Measurements from ENCODE around the gene CASP2. TPM values are rescaled to one million over a fixed set of nuclear protein-coding genes. Genes with fewer than 3 reads are reported as not detected.

The CASP2 gene
- total and polyA plus RNA-seq, 10 of the 15 experiments (the other 5 are each of a cell fraction or from before 2014, with no cell fraction given): 12.1 to 60.4 (median 26.2) TPM

DNA sequence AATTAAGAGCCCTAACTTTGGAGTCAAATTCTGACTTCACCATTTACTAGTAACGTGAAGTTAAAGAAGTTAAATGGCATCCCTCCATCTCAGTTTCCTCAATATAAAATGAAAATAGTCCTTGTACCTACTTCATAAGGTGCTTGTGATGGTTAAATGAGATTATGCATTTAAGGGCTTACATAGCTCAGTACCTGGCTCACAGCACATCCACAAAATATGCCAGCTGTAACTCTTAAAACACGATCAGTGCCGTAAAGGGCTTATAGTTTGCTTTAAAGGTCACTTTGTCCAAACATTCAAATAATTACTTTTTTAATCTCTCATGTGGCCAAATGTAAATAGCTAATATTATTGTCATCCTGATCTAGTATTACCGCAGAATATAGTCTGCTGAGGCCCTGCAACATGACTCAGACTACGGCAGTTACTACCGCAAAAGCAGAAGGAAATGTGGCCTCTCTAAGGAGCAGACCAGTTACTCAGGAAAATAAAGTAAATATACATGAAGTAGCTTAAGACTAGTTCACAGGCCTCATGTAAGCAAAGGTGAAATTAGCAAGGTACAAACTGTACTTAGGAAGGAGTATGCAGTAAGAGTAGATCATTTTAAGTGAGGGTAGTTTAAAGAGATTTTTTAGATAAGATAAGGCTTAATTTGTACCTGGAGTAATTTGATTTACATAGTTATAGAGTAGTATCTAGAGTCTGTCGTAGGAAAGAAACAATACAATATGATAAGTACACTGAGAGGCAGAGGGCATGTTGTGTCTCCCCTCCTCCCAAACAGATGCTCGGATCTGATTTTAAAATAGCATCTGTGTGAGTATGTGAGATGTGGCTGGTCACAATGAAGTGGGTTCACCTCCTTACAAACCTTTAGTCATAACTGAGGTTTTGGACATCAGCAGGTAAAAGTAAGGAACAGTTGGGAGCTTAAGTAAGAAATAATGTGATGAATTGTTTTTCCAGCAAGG lies 13.1 kb downstream of the CASP2 start:
- H3K9ac ChIP-seq (ENCODE audit: control insufficient read depth, insufficient read depth, low read length): no peak overlapping the region
- no peak overlapping the region for H3K4me2 ChIP-seq (ENCODE audit: control insufficient read depth, insufficient read depth)
- no peaks in the 10 kb centered on the region for H3K79me2 ChIP-seq (ENCODE audit: control insufficient read depth, insufficient read depth, low read length)
- ChIA-PET RAD21 (ENCODE audit: unreplicated experiment) (no interaction called here), SMC1A (ENCODE audit: uncharacterized antibody, unreplicated experiment) (interaction anchor here (0.7 to 1.0 kb wide), 2 partner anchors 42 to 73 kb away, joined by 3 read pairs; no protein-coding TSS in a partner anchor), POLR2A (interaction anchor here (0.8 kb wide), 1 partner anchor 9 kb away, joined by 3 read pairs; no protein-coding TSS in a partner anchor), CTCF (interaction anchor here (0.8 to 2.5 kb wide), 6 partner anchors 11 to 68 kb away, joined by 3 to 13 read pairs (median 3); partner anchors contain the start of gene CASP2)
- intact Hi-C loops (cut with micrococcal nuclease; ENCODE audit: unreplicated experiment) (no loop called here), in situ Hi-C loops (cut with MboI) (no loop called here)
- BruUV-seq (replicated peaks): no TSS peak
- FAIRE-seq (no peak), ATAC-seq (no peak), DNase-seq (ENCODE audit: low read depth, low spot score) (no peak)
- H3K4me1 ChIP-seq (ENCODE audit: control insufficient read depth, insufficient read depth, low read length): no peaks in the 10 kb centered on the region
- no peaks in the 10 kb centered on the region for H3K27me3 ChIP-seq (replicated peaks in 1 of 2; ENCODE audit: control insufficient read depth in 2 of 2, insufficient read depth in 2 of 2, low read length in 1 of 2)
- no peak overlapping the region for H3K4me3 ChIP-seq
- H3K36me3 ChIP-seq (ENCODE audit: control insufficient read depth in 2 of 2, insufficient read depth in 2 of 2, low read length in 1 of 2): peaks cover 24 to 51% of the 10 kb centered on the region in 2 experiments
- H4K20me1 ChIP-seq (ENCODE audit: control insufficient read depth, insufficient read depth): no peaks in the 10 kb centered on the region
- no peak overlapping the region for H2AFZ ChIP-seq (ENCODE audit: control insufficient read depth, low read depth, low read length)
- no peak overlapping the region for H3K27ac ChIP-seq (ENCODE audit: control insufficient read depth, insufficient read depth)
- H3K9me3 ChIP-seq (replicated peaks; ENCODE audit: control insufficient read depth, insufficient read depth, low read length): no peaks in the 10 kb centered on the region
- 51% methylated on average over 8 of the region's 8 CpGs for WGBS (ENCODE audit: insufficient coverage, insufficient replicate concordance, low lambda C conversion rate, missing lambda C conversion rate)
- TF ChIP-seq HCFC1 (IDR thresholded peaks at IDR 0.05; ENCODE audit: low read length) (no peak), JUNB (IDR thresholded peaks at IDR 0.05) (no peak), SRF (IDR thresholded peaks at IDR 0.05; ENCODE audit: low read depth in 2 of 2, low read length in 2 of 2) (no peak), ZZZ3 (IDR thresholded peaks at IDR 0.05; ENCODE audit: control insufficient read depth, insufficient read length, low read depth) (no peak), GATAD2B (conservative IDR thresholded peaks at IDR 0.05; ENCODE audit: low read depth) (no peak), ZBED1 (IDR thresholded peaks at IDR 0.05; ENCODE audit: borderline replicate concordance) (no peak), BMI1 (IDR thresholded peaks at IDR 0.05; ENCODE audit: borderline replicate concordance) (no peak), BRCA1 (IDR thresholded peaks at IDR 0.05; ENCODE audit: low read depth, low read length) (no peak)
- TF ChIP-seq, protein P1, sequence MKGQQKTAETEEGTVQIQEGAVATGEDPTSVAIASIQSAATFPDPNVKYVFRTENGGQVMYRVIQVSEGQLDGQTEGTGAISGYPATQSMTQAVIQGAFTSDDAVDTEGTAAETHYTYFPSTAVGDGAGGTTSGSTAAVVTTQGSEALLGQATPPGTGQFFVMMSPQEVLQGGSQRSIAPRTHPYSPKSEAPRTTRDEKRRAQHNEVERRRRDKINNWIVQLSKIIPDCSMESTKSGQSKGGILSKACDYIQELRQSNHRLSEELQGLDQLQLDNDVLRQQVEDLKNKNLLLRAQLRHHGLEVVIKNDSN (IDR thresholded peaks at IDR 0.05; ENCODE audit: borderline replicate concordance, extremely low read length, insufficient read depth, low read depth, low read length): no peak
- TF ChIP-seq, protein P2, sequence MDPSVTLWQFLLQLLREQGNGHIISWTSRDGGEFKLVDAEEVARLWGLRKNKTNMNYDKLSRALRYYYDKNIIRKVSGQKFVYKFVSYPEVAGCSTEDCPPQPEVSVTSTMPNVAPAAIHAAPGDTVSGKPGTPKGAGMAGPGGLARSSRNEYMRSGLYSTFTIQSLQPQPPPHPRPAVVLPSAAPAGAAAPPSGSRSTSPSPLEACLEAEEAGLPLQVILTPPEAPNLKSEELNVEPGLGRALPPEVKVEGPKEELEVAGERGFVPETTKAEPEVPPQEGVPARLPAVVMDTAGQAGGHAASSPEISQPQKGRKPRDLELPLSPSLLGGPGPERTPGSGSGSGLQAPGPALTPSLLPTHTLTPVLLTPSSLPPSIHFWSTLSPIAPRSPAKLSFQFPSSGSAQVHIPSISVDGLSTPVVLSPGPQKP (IDR thresholded peaks at IDR 0.05; ENCODE audit: low read depth, low read length): no peak
- TF ChIP-seq, protein P3, sequence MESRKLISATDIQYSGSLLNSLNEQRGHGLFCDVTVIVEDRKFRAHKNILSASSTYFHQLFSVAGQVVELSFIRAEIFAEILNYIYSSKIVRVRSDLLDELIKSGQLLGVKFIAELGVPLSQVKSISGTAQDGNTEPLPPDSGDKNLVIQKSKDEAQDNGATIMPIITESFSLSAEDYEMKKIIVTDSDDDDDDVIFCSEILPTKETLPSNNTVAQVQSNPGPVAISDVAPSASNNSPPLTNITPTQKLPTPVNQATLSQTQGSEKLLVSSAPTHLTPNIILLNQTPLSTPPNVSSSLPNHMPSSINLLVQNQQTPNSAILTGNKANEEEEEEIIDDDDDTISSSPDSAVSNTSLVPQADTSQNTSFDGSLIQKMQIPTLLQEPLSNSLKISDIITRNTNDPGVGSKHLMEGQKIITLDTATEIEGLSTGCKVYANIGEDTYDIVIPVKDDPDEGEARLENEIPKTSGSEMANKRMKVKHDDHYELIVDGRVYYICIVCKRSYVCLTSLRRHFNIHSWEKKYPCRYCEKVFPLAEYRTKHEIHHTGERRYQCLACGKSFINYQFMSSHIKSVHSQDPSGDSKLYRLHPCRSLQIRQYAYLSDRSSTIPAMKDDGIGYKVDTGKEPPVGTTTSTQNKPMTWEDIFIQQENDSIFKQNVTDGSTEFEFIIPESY (IDR thresholded peaks at IDR 0.05): no peak
- TF ChIP-seq, protein P4, sequence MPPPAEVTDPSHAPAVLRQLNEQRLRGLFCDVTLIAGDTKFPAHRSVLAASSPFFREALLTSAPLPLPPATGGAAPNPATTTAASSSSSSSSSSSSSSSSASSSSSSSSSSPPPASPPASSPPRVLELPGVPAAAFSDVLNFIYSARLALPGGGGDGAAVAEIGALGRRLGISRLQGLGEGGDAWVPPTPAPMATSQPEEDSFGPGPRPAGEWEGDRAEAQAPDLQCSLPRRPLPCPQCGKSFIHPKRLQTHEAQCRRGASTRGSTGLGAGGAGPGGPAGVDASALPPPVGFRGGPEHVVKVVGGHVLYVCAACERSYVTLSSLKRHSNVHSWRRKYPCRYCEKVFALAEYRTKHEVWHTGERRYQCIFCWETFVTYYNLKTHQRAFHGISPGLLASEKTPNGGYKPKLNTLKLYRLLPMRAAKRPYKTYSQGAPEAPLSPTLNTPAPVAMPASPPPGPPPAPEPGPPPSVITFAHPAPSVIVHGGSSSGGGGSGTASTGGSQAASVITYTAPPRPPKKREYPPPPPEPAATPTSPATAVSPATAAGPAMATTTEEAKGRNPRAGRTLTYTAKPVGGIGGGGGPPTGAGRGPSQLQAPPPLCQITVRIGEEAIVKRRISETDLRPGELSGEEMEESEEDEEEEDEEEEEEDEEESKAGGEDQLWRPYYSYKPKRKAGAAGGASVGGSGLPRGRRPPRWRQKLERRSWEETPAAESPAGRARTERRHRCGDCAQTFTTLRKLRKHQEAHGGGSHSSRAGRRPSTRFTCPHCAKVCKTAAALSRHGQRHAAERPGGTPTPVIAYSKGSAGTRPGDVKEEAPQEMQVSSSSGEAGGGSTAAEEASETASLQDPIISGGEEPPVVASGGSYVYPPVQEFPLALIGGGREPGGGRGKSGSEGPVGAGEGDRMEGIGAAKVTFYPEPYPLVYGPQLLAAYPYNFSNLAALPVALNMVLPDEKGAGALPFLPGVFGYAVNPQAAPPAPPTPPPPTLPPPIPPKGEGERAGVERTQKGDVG (CRISPR knock-in tag; IDR thresholded peaks at IDR 0.05): no peak
